ENCODE data around the gene PRRG2.
"Not testable (repeated sequence)": the region's sequence is repeated elsewhere in the genome, so short reads cannot be mapped to it uniquely, and the experiment has no call there.

The PRRG2 gene

GRCh38 chr19:49631014-49631588, 50.0 kb downstream of the PRRG2 start:
- Histone ChIP-seq H3K36me3 (ENCODE audit: control insufficient read depth, insufficient read depth, low read length) (peaks cover 5% of the 10 kb centered on the region; the same call in 1 of the 2 replicates), H3K27ac (ENCODE audit: low read length) (no peak overlapping the region), H3K9me3 (ENCODE audit: control insufficient read depth, insufficient read depth, low read length) (no peaks in the 10 kb centered on the region), H3K4me3 (ENCODE audit: low read length) (no peak overlapping the region), H3K4me1 (ENCODE audit: control insufficient read depth, insufficient read depth, low read length) (0 out of 2 replicates have a peak, but pooled peaks cover 3% of the 10 kb centered on the region), H3K27me3 (ENCODE audit: control insufficient read depth, insufficient read depth, low read length) (no peaks in the 10 kb centered on the region)
- no peak for DNase-seq (ENCODE audit: low read depth, low spot score)
- no CpG with 5 or more reads among the region's 9 CpGs for WGBS (ENCODE audit: insufficient coverage, insufficient read length)

DNA sequence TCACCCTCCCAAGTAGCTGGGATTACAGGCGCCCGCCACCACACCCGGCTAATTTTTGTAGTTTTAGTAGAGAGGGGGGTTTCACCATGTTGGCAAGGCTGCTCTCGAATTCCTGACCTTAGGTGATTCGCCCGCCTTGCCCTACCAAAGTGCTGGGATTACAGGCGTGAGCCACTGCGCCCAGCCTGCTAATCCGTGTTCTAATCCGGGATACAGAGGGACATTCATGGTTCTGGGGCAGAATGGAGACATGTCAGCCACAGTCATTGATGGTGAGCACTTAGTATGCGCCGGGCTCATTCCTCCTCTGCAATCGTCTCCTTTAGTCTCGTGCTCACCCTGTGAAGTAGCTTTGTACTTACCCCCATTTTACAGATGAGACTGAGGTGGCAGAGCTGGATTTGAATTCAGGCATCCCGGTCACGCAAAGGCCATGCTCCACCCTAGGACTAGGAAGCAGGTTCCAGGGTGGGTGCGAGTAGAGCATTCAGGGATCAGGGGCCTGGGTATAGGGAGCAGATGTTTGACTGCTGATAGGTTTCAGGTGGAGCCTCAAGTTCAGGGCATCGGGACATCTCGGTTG, 50.6 kb downstream of the PRRG2 start:
- Histone ChIP-seq H3K4me1 (ENCODE audit: control insufficient read depth, insufficient read depth, low read length) (0 out of 2 replicates have a peak, but pooled peaks cover 3% of the 10 kb centered on the region), H3K4me3 (ENCODE audit: low read length) (no peak overlapping the region), H3K27ac (ENCODE audit: low read length) (no peak overlapping the region), H3K9me3 (ENCODE audit: control insufficient read depth, insufficient read depth, low read length) (no peaks in the 10 kb centered on the region), H3K27me3 (ENCODE audit: control insufficient read depth, insufficient read depth, low read length) (no peaks in the 10 kb centered on the region), H3K36me3 (ENCODE audit: control insufficient read depth, insufficient read depth, low read length) (no peaks in the 10 kb centered on the region)
- WGBS (ENCODE audit: insufficient coverage, insufficient read length): no CpG with 5 or more reads among the region's 19 CpGs
- DNase-seq (ENCODE audit: low read depth, low spot score): no peak

- WGBS (ENCODE audit: insufficient coverage, insufficient read length): no CpG with 5 or more reads among the region's 5 CpGs
- Histone ChIP-seq H3K27ac (ENCODE audit: low read length) (no peak overlapping the region), H3K27me3 (ENCODE audit: control insufficient read depth, insufficient read depth, low read length) (no peaks in the 10 kb centered on the region), H3K36me3 (ENCODE audit: control insufficient read depth, insufficient read depth, low read length) (no peaks in the 10 kb centered on the region), H3K9me3 (ENCODE audit: control insufficient read depth, insufficient read depth, low read length) (no peaks in the 10 kb centered on the region), H3K4me1 (ENCODE audit: control insufficient read depth, insufficient read depth, low read length) (0 out of 2 replicates have a peak, but pooled peaks cover 3% of the 10 kb centered on the region), H3K4me3 (ENCODE audit: low read length) (no peak overlapping the region)
- no peak for DNase-seq (ENCODE audit: low read depth, low spot score)
These were observed 51.5 kb downstream of the PRRG2 start for GRCh38 chr19:49632576-49632975.

- H3K27me3 ChIP-seq (ENCODE audit: control insufficient read depth, insufficient read depth, low read length); H3K9me3 ChIP-seq (ENCODE audit: control insufficient read depth, insufficient read depth, low read length); H3K4me1 ChIP-seq (ENCODE audit: control insufficient read depth, insufficient read depth, low read length); DNase-seq (ENCODE audit: low read depth, low spot score); H3K4me3 ChIP-seq (ENCODE audit: low read length); H3K36me3 ChIP-seq (ENCODE audit: control insufficient read depth, insufficient read depth, low read length); H3K27ac ChIP-seq (ENCODE audit: low read length): not testable (repeated sequence)
- WGBS (ENCODE audit: insufficient coverage, insufficient read length): no CpG with 5 or more reads among the region's 9 CpGs
These were observed 52.2 kb downstream of the PRRG2 start for GRCh38 chr19:49633273-49633672.

- WGBS (ENCODE audit: insufficient coverage, insufficient read length): no CpG with 5 or more reads among the region's 24 CpGs
- Histone ChIP-seq H3K4me1 (ENCODE audit: control insufficient read depth, insufficient read depth, low read length) (peaks cover 5% of the 10 kb centered on the region), H3K27ac (ENCODE audit: low read length) (no peak overlapping the region), H3K36me3 (ENCODE audit: control insufficient read depth, insufficient read depth, low read length) (no peaks in the 10 kb centered on the region), H3K9me3 (ENCODE audit: control insufficient read depth, insufficient read depth, low read length) (no peaks in the 10 kb centered on the region), H3K4me3 (ENCODE audit: low read length) (no peak overlapping the region), H3K27me3 (ENCODE audit: control insufficient read depth, insufficient read depth, low read length) (no peaks in the 10 kb centered on the region)
- DNase-seq (ENCODE audit: low read depth, low spot score): no peak
These were observed 54.6 kb downstream of the PRRG2 start for GRCh38 chr19:49635530-49636232.

GRCh38 chr19:49636233-49636932, 55.3 kb downstream of the PRRG2 start:
- H3K4me3 ChIP-seq (ENCODE audit: low read length): no peak overlapping the region
- no peaks in the 10 kb centered on the region for H3K27me3 ChIP-seq (ENCODE audit: control insufficient read depth, insufficient read depth, low read length)
- peaks cover 3% of the 10 kb centered on the region for H3K4me1 ChIP-seq (ENCODE audit: control insufficient read depth, insufficient read depth, low read length)
- H3K36me3 ChIP-seq (ENCODE audit: control insufficient read depth, insufficient read depth, low read length): no peaks in the 10 kb centered on the region
- no peak for DNase-seq (ENCODE audit: low read depth, low spot score)
- WGBS (ENCODE audit: insufficient coverage, insufficient read length): no CpG with 5 or more reads among the region's 30 CpGs
- H3K27ac ChIP-seq (ENCODE audit: low read length): no peak overlapping the region
- no peaks in the 10 kb centered on the region for H3K9me3 ChIP-seq (ENCODE audit: control insufficient read depth, insufficient read depth, low read length)

GRCh38 chr19:49637821-49638738, 57.0 kb downstream of the PRRG2 start:
- Histone ChIP-seq H3K9me3 (ENCODE audit: control insufficient read depth, insufficient read depth, low read length) (no peaks in the 10 kb centered on the region), H3K4me3 (ENCODE audit: low read length) (no peak overlapping the region), H3K4me1 (ENCODE audit: control insufficient read depth, insufficient read depth, low read length) (peaks cover 3% of the 10 kb centered on the region), H3K36me3 (ENCODE audit: control insufficient read depth, insufficient read depth, low read length) (no peaks in the 10 kb centered on the region), H3K27ac (ENCODE audit: low read length) (no peak overlapping the region), H3K27me3 (ENCODE audit: control insufficient read depth, insufficient read depth, low read length) (no peaks in the 10 kb centered on the region)
- DNase-seq (ENCODE audit: low read depth, low spot score): no peak
- whole genome bisulfite sequencing (ENCODE audit: insufficient coverage, insufficient read length): no CpG with 5 or more reads among the region's 19 CpGs

GRCh38 chr19:49639401-49640112, 58.4 kb downstream of the PRRG2 start:
- WGBS (ENCODE audit: insufficient coverage, insufficient read length): no CpG with 5 or more reads among the region's 31 CpGs
- DNase-seq (ENCODE audit: low read depth, low spot score): no peak
- Histone ChIP-seq H3K9me3 (ENCODE audit: control insufficient read depth, insufficient read depth, low read length) (no peaks in the 10 kb centered on the region), H3K4me3 (ENCODE audit: low read length) (peak overlapping the region; percentile 38; the same call in 1 of the 2 replicates), H3K36me3 (ENCODE audit: control insufficient read depth, insufficient read depth, low read length) (no peaks in the 10 kb centered on the region), H3K27me3 (ENCODE audit: control insufficient read depth, insufficient read depth, low read length) (no peaks in the 10 kb centered on the region), H3K27ac (ENCODE audit: low read length) (no peak overlapping the region), H3K4me1 (ENCODE audit: control insufficient read depth, insufficient read depth, low read length) (peaks cover 3% of the 10 kb centered on the region)

DNA sequence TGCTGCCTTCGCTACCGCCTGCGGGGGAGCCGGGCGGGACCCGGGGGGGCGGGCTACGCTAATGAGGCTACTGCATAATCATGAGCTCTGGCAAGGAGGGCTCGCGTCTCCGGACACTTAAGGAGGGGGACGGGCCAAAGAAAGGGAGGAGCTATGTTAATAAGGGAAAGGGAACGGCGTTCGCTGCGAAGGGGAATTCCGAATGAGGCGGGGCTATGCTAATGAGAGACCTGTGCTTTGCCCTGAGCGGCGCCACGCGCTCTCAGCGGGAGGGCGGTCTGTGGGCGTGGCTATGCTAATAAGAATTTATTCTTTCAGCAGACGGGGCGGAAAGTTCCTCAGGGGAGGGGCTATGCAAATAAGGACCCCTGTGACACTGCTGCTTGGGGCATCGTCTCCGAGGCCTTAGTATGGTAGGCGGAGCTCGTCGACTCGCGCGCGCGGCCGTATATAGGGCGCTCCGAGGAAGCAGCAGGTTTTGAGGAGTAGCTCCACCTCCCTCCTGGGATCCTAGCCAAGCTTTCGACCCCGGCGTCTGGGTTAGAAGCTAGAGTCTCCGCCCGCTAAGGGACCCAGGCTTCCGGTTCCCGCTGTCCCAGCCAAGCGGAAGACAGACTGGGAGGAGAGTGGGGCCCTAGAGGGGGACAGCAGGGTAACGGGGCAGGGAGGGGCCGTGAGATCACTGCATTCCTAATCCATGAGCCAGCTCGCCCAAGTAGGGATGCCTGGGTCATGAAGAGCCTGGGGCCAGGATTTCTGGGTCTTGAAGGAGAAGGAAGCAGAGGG, 59.2 kb downstream of the PRRG2 start, which contains the start of gene RRAS:
Gene RRAS (minus strand): TSS at position 31 of the 786 bp plus-strand sequence. CDS start 45 bp downstream, outside the sequence.
- Histone ChIP-seq H3K9me3 (ENCODE audit: control insufficient read depth, insufficient read depth, low read length) (no peaks in the 10 kb centered on the region), H3K27ac (ENCODE audit: low read length) (no peak within 1 kb of the TSS), H3K4me3 (ENCODE audit: low read length) (peak within 1 kb of the TSS; percentile 38; the same call in 1 of the 2 replicates), H3K36me3 (ENCODE audit: control insufficient read depth, insufficient read depth, low read length) (no peaks in the 10 kb centered on the region), H3K4me1 (ENCODE audit: control insufficient read depth, insufficient read depth, low read length) (peaks cover 3% of the 10 kb centered on the region), H3K27me3 (ENCODE audit: control insufficient read depth, insufficient read depth, low read length) (no peaks in the 10 kb centered on the region)
- DNase-seq (ENCODE audit: low read depth, low spot score): peak; percentile 100
- no CpG with 5 or more reads among the region's 51 CpGs for WGBS (ENCODE audit: insufficient coverage, insufficient read length)
